Glutamatergic neuron (in vitro differentiated cells): ENCODE measurements around the gene ADAMTS8. TPM values are rescaled to one million over a fixed set of nuclear protein-coding genes. Genes with fewer than 3 reads are reported as not detected.

ENCODE experiments used
- DNase-seq: peaks from one replicate; pipeline ENCODE4 v3.0.0; 2022
- H3K27ac Mint-ChIP-seq: one replicate; pipeline ENCODE4 v1.8.0; 2020; ENCODE audit warnings: mild to moderate bottlenecking, mixed read lengths, inconsistent platforms; ENCODE audit not compliant: unreplicated experiment
- H3K27me3 Mint-ChIP-seq: one replicate; pipeline ENCODE4 v1.8.0; 2020; ENCODE audit warnings: mild to moderate bottlenecking, moderate library complexity, mixed read lengths, inconsistent platforms; ENCODE audit not compliant: unreplicated experiment
- H3K36me3 Mint-ChIP-seq: one replicate; pipeline ENCODE4 v1.8.0; 2020; ENCODE audit warnings: mild to moderate bottlenecking, mixed read lengths, inconsistent platforms; ENCODE audit not compliant: unreplicated experiment
- H3K4me1 Mint-ChIP-seq: one replicate; pipeline ENCODE4 v1.8.0; 2020; ENCODE audit warnings: mild to moderate bottlenecking, low read depth, mixed read lengths, inconsistent platforms; ENCODE audit not compliant: unreplicated experiment
- H3K4me3 Mint-ChIP-seq: one replicate; pipeline ENCODE4 v1.8.0; 2020; ENCODE audit warnings: mild to moderate bottlenecking, mixed read lengths, inconsistent platforms; ENCODE audit not compliant: unreplicated experiment
- H3K9me3 Mint-ChIP-seq: one replicate; pipeline ENCODE4 v1.8.0; 2020; ENCODE audit warnings: mild to moderate bottlenecking, moderate library complexity, mixed read lengths, inconsistent platforms; ENCODE audit not compliant: unreplicated experiment
- CTCF ChIP-seq: fragments of 200-600 bp; sonication (generic); IDR thresholded peaks from one replicate; pipeline ENCODE4 v1.5.0; 2021; ENCODE audit not compliant: partially characterized antibody, unreplicated experiment
- total RNA-seq: library from RNA; stranded (reverse); fragmentation: NEBNext Ultra II Directional; extraction: Animal tissue kit (Norgen Biotek cat#: 25700); gene quantifications from one replicate; pipeline ENCODE4 v1.2.1, GENCODE V29; 2021; ENCODE audit not compliant: unreplicated experiment

Gene ADAMTS8
- total RNA-seq, 1 donor from 2014 or later: 0.32 TPM

GRCh38 chr11:130405428-130405827, 23.0 kb downstream of the ADAMTS8 start:
- no peaks in the 10 kb centered on the region for H3K36me3 Mint-ChIP-seq
- peaks cover 10% of the 10 kb centered on the region for H3K4me1 Mint-ChIP-seq
- H3K27ac Mint-ChIP-seq: no peak overlapping the region
- no peak overlapping the region for H3K4me3 Mint-ChIP-seq
- no peak for TF ChIP-seq CTCF
- DNase-seq: no peak
- H3K9me3 Mint-ChIP-seq: no peaks in the 10 kb centered on the region
- H3K27me3 Mint-ChIP-seq: peaks cover 4% of the 10 kb centered on the region

- no peak for DNase-seq
- peaks cover 10% of the 10 kb centered on the region for H3K4me1 Mint-ChIP-seq
- H3K27ac Mint-ChIP-seq: no peak overlapping the region
- H3K9me3 Mint-ChIP-seq: peaks cover 1% of the 10 kb centered on the region
- peaks cover 7% of the 10 kb centered on the region for H3K27me3 Mint-ChIP-seq
- TF ChIP-seq CTCF: no peak
- H3K4me3 Mint-ChIP-seq: no peak overlapping the region
- no peaks in the 10 kb centered on the region for H3K36me3 Mint-ChIP-seq
These were observed 23.7 kb downstream of the ADAMTS8 start for GRCh38 chr11:130404727-130405126.

GRCh38 chr11:130403967-130404366, 24.4 kb downstream of the ADAMTS8 start:
- H3K9me3 Mint-ChIP-seq: peaks cover 2% of the 10 kb centered on the region
- H3K4me1 Mint-ChIP-seq: peaks cover 10% of the 10 kb centered on the region
- no peaks in the 10 kb centered on the region for H3K36me3 Mint-ChIP-seq
- DNase-seq: no peak
- H3K27ac Mint-ChIP-seq: no peak overlapping the region
- H3K27me3 Mint-ChIP-seq: peaks cover 6% of the 10 kb centered on the region
- TF ChIP-seq CTCF: no peak
- no peak overlapping the region for H3K4me3 Mint-ChIP-seq

- Mint-ChIP-seq H3K9me3 (peaks cover 2% of the 10 kb centered on the region), H3K4me3 (no peak overlapping the region), H3K36me3 (no peaks in the 10 kb centered on the region), H3K27ac (no peak overlapping the region), H3K27me3 (peaks cover 6% of the 10 kb centered on the region), H3K4me1 (peaks cover 10% of the 10 kb centered on the region)
- no peak for DNase-seq
- no peak for TF ChIP-seq CTCF
These were observed 25.1 kb downstream of the ADAMTS8 start for GRCh38 chr11:130403271-130403804.

- no peak for DNase-seq
- peaks cover 6% of the 10 kb centered on the region for H3K27me3 Mint-ChIP-seq
- H3K9me3 Mint-ChIP-seq: peaks cover 2% of the 10 kb centered on the region
- H3K4me1 Mint-ChIP-seq: peaks cover 10% of the 10 kb centered on the region
- no peak for TF ChIP-seq CTCF
- H3K4me3 Mint-ChIP-seq: no peak overlapping the region
- H3K27ac Mint-ChIP-seq: no peak overlapping the region
- H3K36me3 Mint-ChIP-seq: no peaks in the 10 kb centered on the region
These were observed 25.8 kb downstream of the ADAMTS8 start for GRCh38 chr11:130402570-130402969.
